NCI-H146 (cell line): Measurements from ENCODE around the gene TECPR1.

Source experiments
- DNase-seq: peaks from one replicate; lab custom pipeline; 2025; lab: John Stamatoyannopoulos, UW

The TECPR1 gene

DNA sequence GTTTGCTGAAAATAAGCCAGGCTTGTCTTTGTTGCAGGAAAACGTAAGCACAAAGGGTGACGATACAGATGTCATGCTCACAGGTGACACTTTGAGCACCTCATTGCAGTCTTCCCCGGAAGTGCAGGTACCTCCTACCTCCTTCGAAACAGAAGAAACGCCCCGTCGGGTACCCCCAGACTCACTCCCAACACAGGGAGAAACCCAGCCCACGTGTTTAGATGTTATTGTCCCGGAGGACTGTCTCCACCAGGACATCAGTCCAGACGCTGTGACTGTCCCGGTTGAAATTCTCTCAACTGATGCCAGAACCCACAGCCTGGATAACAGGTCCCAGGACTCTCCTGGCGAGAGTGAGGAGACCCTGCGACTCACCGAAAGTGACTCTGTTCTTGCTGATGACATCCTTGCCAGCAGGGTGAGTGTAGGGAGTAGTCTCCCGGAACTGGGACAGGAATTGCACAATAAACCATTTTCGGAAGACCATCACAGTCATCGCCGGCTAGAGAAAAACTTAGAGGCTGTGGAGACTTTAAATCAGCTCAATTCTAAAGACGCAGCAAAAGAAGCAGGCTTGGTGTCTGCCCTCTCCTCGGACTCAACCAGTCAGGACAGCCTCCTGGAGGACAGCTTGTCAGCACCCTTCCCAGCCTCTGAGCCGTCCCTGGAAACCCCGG is 59.1 kb downstream of the TECPR1 start:
- DNase-seq = no peak

- DNase-seq = no peak
These were observed 60.2 kb downstream of the TECPR1 start for GRCh38 chr7:98191668-98192431.

GRCh38 chr7:98189559-98189958 is 62.5 kb downstream of the TECPR1 start:
- DNase-seq = no peak

DNA sequence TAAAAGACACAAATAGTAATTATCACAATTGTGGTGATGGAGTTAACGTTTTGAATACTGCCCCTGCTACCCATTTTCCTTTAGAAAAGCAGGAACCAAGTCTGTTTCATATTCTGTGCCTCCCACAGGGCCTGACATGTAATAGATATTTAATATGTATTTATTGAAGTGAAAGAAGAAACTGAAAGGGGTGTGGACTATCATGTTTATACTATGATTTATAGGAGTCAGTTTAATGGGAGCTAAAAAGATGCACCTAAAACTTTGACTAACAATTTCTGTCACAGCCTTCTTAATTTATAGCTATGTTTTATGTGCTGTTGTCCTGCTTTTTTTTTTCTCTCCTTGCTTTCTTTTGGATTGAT is 64.9 kb downstream of the TECPR1 start:
- DNase-seq = no peak

DNA sequence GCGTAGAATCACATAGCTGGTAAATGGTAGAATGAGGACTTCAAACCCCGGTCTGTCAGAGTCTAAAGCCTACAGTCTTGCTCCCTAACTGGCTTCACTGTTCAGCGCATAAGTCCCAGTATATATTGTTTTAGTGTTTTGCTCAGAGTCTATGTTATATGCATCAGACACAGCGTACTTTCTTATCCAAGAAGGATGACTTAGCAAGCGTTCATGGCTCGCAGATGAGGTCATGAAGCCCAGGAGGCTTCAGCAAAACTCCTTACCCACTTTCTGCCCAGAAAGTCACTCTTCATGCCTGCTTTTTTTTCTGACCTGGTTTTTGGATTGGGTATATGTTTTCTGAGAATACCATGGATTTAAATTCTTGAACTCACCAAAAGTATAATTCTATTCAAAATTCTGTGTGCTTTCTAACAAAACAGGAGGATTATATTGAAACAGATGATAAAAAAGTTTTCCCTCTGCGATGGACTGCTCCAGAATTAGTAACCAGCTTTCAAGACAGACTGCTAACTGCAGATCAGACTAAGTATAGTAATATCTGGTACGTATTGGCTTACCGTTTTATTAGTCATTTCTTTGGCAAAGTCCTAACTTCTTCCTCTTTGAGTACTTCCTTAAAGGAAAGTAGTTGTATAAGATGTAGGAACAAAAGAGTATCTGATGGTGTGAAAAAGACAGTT is 65.4 kb downstream of the TECPR1 start:
- no peak for DNase-seq

DNA sequence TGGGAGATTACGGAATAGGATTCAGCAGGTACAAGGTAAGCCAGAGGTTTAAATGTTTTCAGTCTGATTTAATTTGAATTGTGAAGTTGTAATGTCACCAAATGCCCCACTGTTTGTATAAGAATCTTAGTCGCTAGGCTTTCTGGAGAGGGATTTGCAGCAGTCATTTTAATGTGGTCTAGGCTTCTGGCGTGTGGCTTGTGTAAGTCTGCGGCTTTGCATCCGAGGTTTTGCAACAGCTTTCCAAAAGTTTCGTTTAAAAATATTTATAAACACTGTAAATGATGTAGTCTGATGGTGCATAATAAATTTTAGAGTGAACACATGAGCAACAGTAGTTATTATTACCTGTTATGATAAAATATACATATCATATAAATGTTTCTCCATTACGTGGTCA is 66.9 kb downstream of the TECPR1 start:
- no peak for DNase-seq

DNA sequence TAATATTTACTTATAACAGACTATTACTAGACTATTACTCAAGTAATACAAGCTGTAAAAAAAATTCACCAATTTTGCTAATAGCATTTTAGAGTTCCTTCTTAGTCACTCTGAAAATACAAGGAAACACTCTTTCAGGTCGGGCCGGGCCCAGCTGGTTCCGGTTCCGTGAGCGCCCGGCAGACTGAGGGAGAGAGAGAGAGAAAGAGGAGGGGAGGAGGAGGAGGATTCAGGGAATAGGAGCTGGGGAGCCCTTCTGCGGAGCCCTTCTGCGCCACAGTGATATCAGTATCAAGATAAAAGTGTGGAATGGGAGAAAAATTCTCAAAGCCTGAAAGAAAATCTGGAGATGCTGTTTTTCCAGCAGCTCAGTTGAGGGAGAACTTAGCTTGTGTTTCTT is 71.3 kb downstream of the TECPR1 start:
- no peak for DNase-seq

DNA sequence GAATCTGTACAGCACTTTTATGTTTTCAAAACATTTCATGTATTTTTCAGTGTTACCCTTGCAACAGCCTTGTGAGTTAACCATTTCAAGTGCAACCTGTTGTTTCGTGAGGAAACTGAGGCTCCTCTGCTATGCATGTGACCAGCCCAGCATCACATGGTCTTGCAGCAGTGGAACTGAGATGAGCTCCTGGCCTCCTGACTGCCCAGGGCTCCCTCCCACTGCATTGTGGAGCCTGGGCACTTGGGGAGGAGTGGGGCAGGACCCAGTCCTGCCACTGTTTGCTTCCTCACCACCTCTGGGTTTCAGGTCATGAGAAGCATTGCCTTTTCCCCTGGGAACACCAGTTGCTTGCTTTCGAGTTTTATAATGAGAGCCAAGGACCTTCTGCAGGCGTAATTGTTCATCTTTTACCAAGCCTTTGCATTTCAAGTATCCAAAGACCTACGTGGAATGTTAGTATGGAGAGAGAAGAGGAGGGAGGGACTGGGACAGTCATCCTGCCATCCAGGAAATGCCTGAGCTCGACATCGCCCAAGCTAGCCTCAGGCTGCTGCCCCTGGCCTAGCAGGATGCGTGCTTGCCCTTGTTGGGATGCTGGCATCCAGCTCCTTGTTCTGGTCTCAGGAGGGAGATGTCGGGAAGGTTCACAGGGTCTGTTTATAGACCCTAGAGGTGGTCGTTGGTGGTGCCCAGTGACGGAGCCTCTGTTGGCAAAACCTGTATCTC is 73.1 kb downstream of the TECPR1 start:
- no peak for DNase-seq

DNA sequence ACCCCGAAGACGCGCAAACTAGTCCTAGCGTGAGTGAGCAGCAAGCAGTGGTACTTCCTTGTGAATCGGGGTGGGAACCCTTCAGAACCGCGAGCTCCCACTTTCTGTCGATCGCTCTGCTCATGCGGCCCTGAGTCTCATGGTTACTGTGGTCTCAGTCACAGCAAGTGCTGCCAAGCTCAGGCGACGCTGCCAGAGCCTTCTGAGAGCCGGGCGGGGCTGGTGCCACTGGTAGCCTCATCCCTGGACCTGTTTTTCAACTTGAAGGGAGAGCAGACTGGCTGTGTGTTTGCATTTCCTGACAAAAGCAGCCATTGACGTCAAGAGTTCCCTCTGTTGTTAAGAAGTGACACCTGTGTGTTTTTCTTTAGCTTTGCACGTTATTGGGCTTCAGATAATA is 73.7 kb downstream of the TECPR1 start:
- no peak for DNase-seq

- DNase-seq = no peak
These were observed 74.5 kb downstream of the TECPR1 start for GRCh38 chr7:98177553-98177952.

GRCh38 chr7:98175260-98175940 is 76.6 kb downstream of the TECPR1 start:
- no peak for DNase-seq

GRCh38 chr7:98174334-98175259 is 77.4 kb downstream of the TECPR1 start:
- DNase-seq = no peak

DNA sequence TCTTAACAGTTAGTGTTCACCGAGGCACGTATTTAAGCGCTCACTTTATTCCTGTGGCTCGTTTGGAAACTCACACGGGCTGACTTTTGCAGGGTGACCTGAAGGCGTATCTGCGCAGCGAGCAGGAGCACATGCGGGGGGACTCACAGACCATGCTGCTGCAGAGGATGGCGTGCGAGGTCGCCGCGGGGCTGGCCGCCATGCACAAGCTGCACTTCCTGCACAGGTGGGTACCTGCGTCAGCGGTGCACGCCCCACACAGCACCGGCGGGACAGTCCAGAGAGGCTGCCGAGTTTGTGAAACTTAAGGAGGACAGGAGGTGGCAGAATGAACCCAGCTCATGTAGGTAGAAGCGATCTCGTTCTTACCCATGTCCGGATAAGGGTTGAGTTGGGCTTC is 80.6 kb downstream of the TECPR1 start:
- DNase-seq = no peak

- no peak for DNase-seq
These were observed 81.1 kb downstream of the TECPR1 start for GRCh38 chr7:98170966-98171365.

GRCh38 chr7:98168904-98169621 is 83.0 kb downstream of the TECPR1 start:
- DNase-seq = no peak

DNA sequence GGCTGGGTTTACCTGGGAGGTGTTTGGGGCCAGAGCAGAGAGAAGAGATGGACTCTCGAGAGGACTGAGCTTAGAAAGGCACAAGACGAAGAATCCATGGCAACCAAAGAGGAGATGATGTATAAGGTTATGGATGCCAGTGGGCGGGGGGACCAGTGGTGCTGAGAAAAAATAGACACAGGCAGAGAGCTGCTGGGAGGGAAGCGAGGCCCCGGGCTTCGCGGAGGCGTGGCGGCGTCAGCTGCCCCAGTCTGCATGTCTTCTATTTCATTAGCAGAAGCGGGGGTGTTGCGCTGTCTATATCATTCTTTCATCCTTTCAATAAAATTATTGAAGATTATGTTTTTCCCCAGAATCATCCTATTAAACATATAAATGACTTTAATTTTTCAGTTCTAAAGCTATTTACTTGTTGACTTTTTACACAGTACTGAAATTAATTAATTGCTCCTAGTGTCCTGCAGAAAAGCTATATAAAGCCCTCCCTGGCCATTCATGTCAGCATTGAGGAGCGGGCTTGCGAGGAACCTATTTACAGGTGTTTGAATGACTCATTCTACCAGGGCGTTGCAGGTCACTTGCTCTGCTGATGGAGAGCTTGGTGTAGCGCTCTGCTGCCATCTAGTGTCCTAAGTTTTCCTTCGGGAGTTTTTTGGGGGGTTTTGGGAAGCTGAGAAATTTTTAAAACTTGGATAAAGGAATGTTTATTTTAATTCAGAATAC is 83.7 kb downstream of the TECPR1 start:
- peak; percentile 87 for DNase-seq

GRCh38 chr7:98167653-98168052 is 84.4 kb downstream of the TECPR1 start:
- DNase-seq = no peak

- DNase-seq = no peak
These were observed 85.4 kb downstream of the TECPR1 start for GRCh38 chr7:98166668-98166970.

- peak; percentile 60 for DNase-seq
These were observed 86.0 kb downstream of the TECPR1 start for GRCh38 chr7:98165827-98166667.
